Suprapubic skin (tissue), 4 donors: Measurements from ENCODE around the gene UCN. TPM values are rescaled to one million over a fixed set of nuclear protein-coding genes. Genes with fewer than 3 reads are reported as not detected.

Experiments
- DNase-seq, 2 donors: peaks; one replicate each; pipeline ENCODE4 v3.0.0-alpha.2; 2019; ENCODE audit warnings: low spot score in 2 of 2
- H3K27ac ChIP-seq: fragments of 200-600 bp; sonication (generic); one replicate; pipeline ENCODE4 v1.5.1; 2019
- H3K27me3 ChIP-seq: fragments of 200-600 bp; sonication (generic); one replicate; pipeline ENCODE4 v1.5.1; 2019
- H3K36me3 ChIP-seq: fragments of 200-600 bp; sonication (generic); one replicate; pipeline ENCODE4 v1.5.1; 2019
- H3K4me1 ChIP-seq: fragments of 200-600 bp; sonication (generic); one replicate; pipeline ENCODE4 v1.5.1; 2019
- H3K4me3 ChIP-seq: fragments of 200-600 bp; sonication (generic); one replicate; pipeline ENCODE4 v1.5.1; 2019; ENCODE audit warnings: mild to moderate bottlenecking
- H3K9me3 ChIP-seq: fragments of 200-600 bp; sonication (generic); one replicate; pipeline ENCODE4 v1.5.1; 2019
- EP300 ChIP-seq: sonication (generic); formaldehyde crosslinking; IDR thresholded peaks from one replicate; pipeline ENCODE4 v1.6.1; 2017; ENCODE audit warnings: antibody characterized with exemption
- POLR2A ChIP-seq, 2 donors: fragments of 450-650 bp; IDR thresholded peaks; one replicate each; pipeline ENCODE4 v1.6.1; 2017; ENCODE audit warnings: antibody characterized with exemption in 2 of 2, mild to moderate bottlenecking in 2 of 2, moderate library complexity in 2 of 2
- POLR2AphosphoS5 ChIP-seq, 3 donors: sonication (generic); formaldehyde crosslinking; IDR thresholded peaks; one replicate each; pipeline ENCODE4 v1.6.1; 2017; ENCODE audit warnings: antibody characterized with exemption in 3 of 3
- WGBS: methylation state at CpG from one replicate; pipeline ENCODE4 v1.1.5; 2018; 5-methylcytosine and 5-hydroxymethylcytosine counted together
- total RNA-seq, 4 donors: library from RNA; depleted of rRNA; stranded (reverse); fragments of >200 nt; gene quantifications; one replicate each; pipeline ENCODE4 v1.1.0, GENCODE V29; 2016
- TF ChIP-seq, protein P1 (sequence below), 2 donors: fragments of 200-600 bp in 1 of 2; fragments of 450-650 bp in 1 of 2; sonication (generic) in 1 of 2; IDR thresholded peaks; one replicate each; pipeline ENCODE4 v1.5.1; 2016 to 2019; ENCODE audit warnings: antibody characterized with exemption in 2 of 2, mild to moderate bottlenecking in 1 of 2, moderate library complexity in 1 of 2

UCN gene
- total RNA-seq, 4 donors from 2014 or later, result 2.1 to 3.9 TPM; not detected in 2

DNA sequence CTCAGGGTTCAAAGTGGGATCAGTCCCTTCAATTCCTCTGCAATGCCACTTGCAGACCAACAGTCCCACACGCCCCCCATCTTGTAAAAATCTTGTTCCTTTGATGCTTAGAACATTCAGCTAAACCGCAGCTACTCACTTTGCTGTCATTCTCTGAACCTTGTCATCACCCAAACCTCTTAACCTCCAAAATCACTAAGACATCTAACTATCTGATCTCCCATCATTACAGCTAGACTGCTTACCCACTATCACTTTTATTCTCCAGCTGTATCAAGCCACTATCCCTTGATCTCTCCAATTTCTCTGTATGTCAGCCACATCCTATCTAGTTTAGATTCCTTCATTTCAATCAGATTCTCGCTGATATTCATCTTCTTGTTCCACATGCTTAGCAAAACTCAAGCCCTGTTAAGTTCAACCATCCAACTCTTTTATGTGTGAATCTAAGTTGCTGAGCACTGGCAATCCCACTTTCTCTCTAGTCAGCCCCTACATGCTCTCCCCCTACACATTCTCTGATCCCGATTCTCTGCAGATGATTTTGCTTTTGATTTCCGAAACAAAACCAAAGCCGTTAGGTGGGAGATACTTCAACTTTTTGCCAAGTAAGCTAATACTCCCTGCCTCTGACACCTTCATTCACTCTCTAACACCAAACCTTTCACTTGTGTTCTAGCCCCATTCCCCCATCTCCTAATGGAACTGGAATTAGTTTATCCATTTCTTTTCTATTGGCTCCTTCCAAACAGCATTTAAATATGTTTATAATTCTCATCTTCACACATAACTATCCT is 43.8 kb upstream of the UCN start:
- no peak for DNase-seq
- TF ChIP-seq POLR2AphosphoS5 (IDR thresholded peaks at IDR 0.05) (no peak), POLR2A (IDR thresholded peaks at IDR 0.05) (no peak), EP300 (no peak)
- TF ChIP-seq, protein P1, sequence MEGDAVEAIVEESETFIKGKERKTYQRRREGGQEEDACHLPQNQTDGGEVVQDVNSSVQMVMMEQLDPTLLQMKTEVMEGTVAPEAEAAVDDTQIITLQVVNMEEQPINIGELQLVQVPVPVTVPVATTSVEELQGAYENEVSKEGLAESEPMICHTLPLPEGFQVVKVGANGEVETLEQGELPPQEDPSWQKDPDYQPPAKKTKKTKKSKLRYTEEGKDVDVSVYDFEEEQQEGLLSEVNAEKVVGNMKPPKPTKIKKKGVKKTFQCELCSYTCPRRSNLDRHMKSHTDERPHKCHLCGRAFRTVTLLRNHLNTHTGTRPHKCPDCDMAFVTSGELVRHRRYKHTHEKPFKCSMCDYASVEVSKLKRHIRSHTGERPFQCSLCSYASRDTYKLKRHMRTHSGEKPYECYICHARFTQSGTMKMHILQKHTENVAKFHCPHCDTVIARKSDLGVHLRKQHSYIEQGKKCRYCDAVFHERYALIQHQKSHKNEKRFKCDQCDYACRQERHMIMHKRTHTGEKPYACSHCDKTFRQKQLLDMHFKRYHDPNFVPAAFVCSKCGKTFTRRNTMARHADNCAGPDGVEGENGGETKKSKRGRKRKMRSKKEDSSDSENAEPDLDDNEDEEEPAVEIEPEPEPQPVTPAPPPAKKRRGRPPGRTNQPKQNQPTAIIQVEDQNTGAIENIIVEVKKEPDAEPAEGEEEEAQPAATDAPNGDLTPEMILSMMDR (IDR thresholded peaks at IDR 0.05), result no peak
- peaks cover 27% of the 10 kb centered on the region for H3K4me1 ChIP-seq
- no peak overlapping the region for H3K4me3 ChIP-seq
- no peaks in the 10 kb centered on the region for H3K27me3 ChIP-seq
- WGBS, result 84% methylated on average over 6 of the region's 6 CpGs
- H3K27ac ChIP-seq, result no peak overlapping the region
- no peaks in the 10 kb centered on the region for H3K36me3 ChIP-seq
- H3K9me3 ChIP-seq, result no peaks in the 10 kb centered on the region

DNA sequence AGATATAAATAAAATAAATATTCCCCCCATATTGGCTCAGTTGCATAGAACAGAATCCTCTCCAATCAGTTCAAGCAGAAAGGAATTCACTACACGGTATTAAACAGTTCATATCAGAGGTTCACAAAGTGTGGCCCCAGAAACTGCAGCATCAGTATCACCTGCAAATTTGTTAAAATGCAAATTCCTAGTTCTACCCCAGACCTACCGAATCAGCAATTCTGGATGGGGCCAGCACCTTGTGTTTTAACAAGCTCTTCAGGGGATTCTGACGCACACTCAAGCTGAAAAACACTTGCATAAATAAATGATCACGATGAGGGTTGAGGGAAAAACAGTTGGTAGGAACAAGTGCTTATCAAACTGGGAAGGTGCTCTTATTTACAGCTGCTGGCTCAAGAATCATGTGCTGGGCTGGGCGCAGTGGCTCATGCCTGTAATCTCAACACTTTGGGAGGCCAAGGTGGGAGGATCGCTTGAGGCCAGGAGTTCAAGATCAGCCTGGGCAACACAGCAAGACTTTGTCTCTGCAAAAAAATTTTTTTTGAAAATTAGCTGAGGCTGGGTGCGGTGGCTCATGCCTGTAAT is 42.0 kb upstream of the UCN start:
- Histone ChIP-seq H3K27ac (no peak overlapping the region), H3K9me3 (no peaks in the 10 kb centered on the region), H3K4me1 (peaks cover 20% of the 10 kb centered on the region), H3K4me3 (no peak overlapping the region), H3K36me3 (no peaks in the 10 kb centered on the region), H3K27me3 (no peaks in the 10 kb centered on the region)
- WGBS, result 84% methylated on average over 7 of the region's 7 CpGs
- no peak for DNase-seq
- TF ChIP-seq, protein P1 (IDR thresholded peaks at IDR 0.05), result no peak
- TF ChIP-seq POLR2AphosphoS5 (IDR thresholded peaks at IDR 0.05) (no peak), EP300 (no peak), POLR2A (IDR thresholded peaks at IDR 0.05) (no peak)

DNA sequence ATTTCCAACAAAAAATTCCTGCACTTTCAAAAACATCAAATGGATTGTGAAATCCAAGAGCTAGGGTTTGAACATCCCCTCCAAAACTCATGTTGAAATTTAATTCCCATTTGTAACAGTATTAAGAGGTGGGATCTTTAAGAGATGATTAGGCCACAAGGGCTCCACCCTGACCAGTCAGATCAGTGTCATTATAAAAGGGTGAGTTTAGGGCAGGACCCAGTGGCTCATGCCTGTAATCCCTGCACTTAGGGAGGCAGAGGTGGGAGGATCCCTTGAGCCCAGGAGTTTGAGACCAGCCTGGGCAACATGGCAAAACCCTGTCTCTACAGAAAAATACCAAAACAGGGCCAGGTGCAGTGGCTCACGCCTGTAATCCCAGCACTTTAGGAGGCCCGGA is 39.4 kb upstream of the UCN start:
- Histone ChIP-seq H3K36me3 (peaks cover 4% of the 10 kb centered on the region), H3K27ac (no peak overlapping the region)
- no peak for DNase-seq

DNA sequence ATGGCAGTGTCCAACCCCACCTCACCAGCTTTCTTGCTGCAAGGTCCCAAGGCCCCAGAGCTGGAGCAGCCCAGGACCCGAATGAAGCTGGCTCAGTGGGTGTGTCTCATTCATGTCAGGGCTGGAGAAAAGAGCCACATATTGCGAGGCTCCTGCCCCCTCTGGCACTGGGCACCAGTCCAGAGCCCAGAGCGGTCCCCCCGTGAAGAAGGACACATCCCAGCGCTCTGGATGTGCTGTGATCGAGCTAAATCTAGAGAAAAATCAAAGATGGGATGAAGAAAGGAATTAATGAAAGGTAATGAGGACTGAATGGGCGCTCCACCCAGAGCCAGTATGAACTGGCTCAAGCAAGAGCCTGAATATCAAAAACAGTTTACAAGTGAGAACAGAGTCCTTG is 27.9 kb upstream of the UCN start:
- Histone ChIP-seq H3K27ac (no peak overlapping the region), H3K4me1 (no peaks in the 10 kb centered on the region), H3K4me3 (no peak overlapping the region), H3K27me3 (no peaks in the 10 kb centered on the region), H3K36me3 (peaks cover 93% of the 10 kb centered on the region), H3K9me3 (no peaks in the 10 kb centered on the region)
- DNase-seq, result no peak
- TF ChIP-seq EP300 (no peak), POLR2AphosphoS5 (IDR thresholded peaks at IDR 0.05) (no peak), POLR2A (IDR thresholded peaks at IDR 0.05) (no peak)
- TF ChIP-seq, protein P1 (IDR thresholded peaks at IDR 0.05), result no peak
- WGBS, result 88% methylated on average over 7 of the region's 7 CpGs

More for the DNA sequence above, 39.4 kb upstream of the UCN start:
- WGBS, result no CpG with 5 or more reads among the region's 2 CpGs
- Histone ChIP-seq H3K4me1 (peaks cover 4% of the 10 kb centered on the region), H3K9me3 (no peaks in the 10 kb centered on the region), H3K4me3 (no peak overlapping the region), H3K27me3 (no peaks in the 10 kb centered on the region)
- TF ChIP-seq POLR2A (IDR thresholded peaks at IDR 0.05) (no peak), POLR2AphosphoS5 (IDR thresholded peaks at IDR 0.05) (no peak), EP300 (no peak)
- TF ChIP-seq, protein P1 (IDR thresholded peaks at IDR 0.05), result no peak

DNA sequence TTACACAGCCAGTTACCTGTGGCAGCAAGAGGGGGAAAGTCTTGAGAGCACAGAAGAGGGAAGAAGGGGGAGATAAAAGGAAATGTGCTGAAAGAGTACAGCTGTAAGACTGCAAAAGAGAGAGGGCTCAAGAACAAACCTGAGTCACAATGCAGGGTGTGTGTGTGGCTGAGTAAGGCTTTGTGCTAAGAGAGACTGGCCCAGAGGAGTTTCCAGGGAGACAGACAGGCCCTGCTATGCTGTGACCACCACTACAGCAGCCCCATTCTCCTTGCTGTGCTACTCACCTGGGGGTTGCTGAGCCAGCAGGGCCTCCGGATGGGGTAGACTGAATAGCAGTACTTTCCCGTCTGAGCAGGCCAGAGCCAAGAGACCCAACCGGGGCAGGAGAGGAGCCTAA is 27.1 kb upstream of the UCN start:
- no peak overlapping the region for H3K4me3 ChIP-seq
- no peaks in the 10 kb centered on the region for H3K4me1 ChIP-seq
- WGBS, result 87% methylated on average over 3 of the region's 3 CpGs
- H3K36me3 ChIP-seq, result peaks cover 93% of the 10 kb centered on the region
- DNase-seq, result no peak
- H3K27ac ChIP-seq, result no peak overlapping the region
- H3K9me3 ChIP-seq, result no peaks in the 10 kb centered on the region
- no peak for TF ChIP-seq POLR2AphosphoS5 (IDR thresholded peaks at IDR 0.05)
- TF ChIP-seq, protein P1 (IDR thresholded peaks at IDR 0.05), result no peak
- TF ChIP-seq EP300, result no peak
- TF ChIP-seq POLR2A (IDR thresholded peaks at IDR 0.05), result no peak
- no peaks in the 10 kb centered on the region for H3K27me3 ChIP-seq
